GM23338 (cell line): ENCODE results near the gene JAZF1. TPM values are rescaled to one million over a fixed set of nuclear protein-coding genes. Genes with fewer than 3 reads are reported as not detected.

Source experiments
- ATAC-seq: fragments of 200-7000 bp; cut with Tn5 transposase; 3 replicates; pipeline ENCODE4 v1.9.1; 2020
- DNase-seq: peaks from one replicate; pipeline ENCODE4 v3.0.0-alpha.2; 2015; ENCODE audit warnings: low spot score
- H2AFZ ChIP-seq: fragments of 200-600 bp; sonication (generic); 2 replicates; pipeline ENCODE4 v1.8.0; 2016; ENCODE audit warnings: antibody characterized with exemption, mild to moderate bottlenecking, moderate library complexity
- H3F3A ChIP-seq: fragments of 200-600 bp; sonication (generic); replicated peaks from 2 replicates; pipeline ENCODE4 v1.8.0; 2017; ENCODE audit warnings: antibody characterized with exemption, mixed run types, low read depth
- H3K27ac ChIP-seq: fragments of 200-600 bp; sonication (generic); 2 replicates; pipeline ENCODE4 v1.6.1; 2016; ENCODE audit warnings: low read depth
- H3K27me3 ChIP-seq: fragments of 200-600 bp; sonication (generic); 2 replicates; pipeline ENCODE4 v1.8.0; 2016; ENCODE audit warnings: mild to moderate bottlenecking, mixed run types, moderate library complexity; ENCODE audit not compliant: insufficient read depth
- H3K36me3 ChIP-seq: fragments of 200-600 bp; sonication (generic); 2 replicates; pipeline ENCODE4 v1.8.0; 2016; ENCODE audit warnings: mild to moderate bottlenecking; ENCODE audit not compliant: insufficient read depth
- H3K4me1 ChIP-seq: fragments of 200-600 bp; sonication (generic); 2 replicates; pipeline ENCODE4 v1.8.0; 2016; ENCODE audit warnings: mild to moderate bottlenecking, moderate library complexity; ENCODE audit not compliant: insufficient read depth
- H3K4me2 ChIP-seq: fragments of 200-600 bp; sonication (generic); 2 replicates; pipeline ENCODE4 v1.7.1; 2017; ENCODE audit warnings: mixed run types
- H3K4me3 ChIP-seq: fragments of 200-600 bp; sonication (generic); 2 replicates; pipeline ENCODE4 v1.6.1; 2016; ENCODE audit warnings: mixed run types
- H3K79me2 ChIP-seq: fragments of 200-600 bp; sonication (generic); replicated peaks from 2 replicates; pipeline ENCODE4 v1.8.0; 2017; ENCODE audit warnings: mild to moderate bottlenecking; ENCODE audit not compliant: insufficient read depth
- H3K9me2 ChIP-seq: fragments of 200-600 bp; sonication (generic); 2 replicates; pipeline ENCODE4 v1.8.0; 2017; ENCODE audit not compliant: insufficient read depth
- H4K20me1 ChIP-seq: fragments of 200-600 bp; sonication (generic); replicated peaks from 2 replicates; pipeline ENCODE4 v1.8.0; 2017; ENCODE audit warnings: mild to moderate bottlenecking; ENCODE audit not compliant: insufficient read depth
- H3K27ac Mint-ChIP-seq: 2 replicates; pipeline ENCODE4 v1.8.0; 2020; ENCODE audit warnings: inconsistent platforms, mild to moderate bottlenecking, moderate library complexity, mixed read lengths
- H3K27me3 Mint-ChIP-seq: 3 replicates; pipeline ENCODE4 v1.8.0; 2022; ENCODE audit warnings: low read depth, mild to moderate bottlenecking, moderate library complexity, mixed read lengths, inconsistent platforms; ENCODE audit not compliant: insufficient read depth, poor library complexity
- H3K36me3 Mint-ChIP-seq: 3 replicates; pipeline ENCODE4 v1.8.0; 2021; ENCODE audit warnings: low read depth, mild to moderate bottlenecking, inconsistent platforms, moderate library complexity, mixed read lengths
- H3K4me1 Mint-ChIP-seq: 3 replicates; pipeline ENCODE4 v1.8.0; 2020; ENCODE audit warnings: mild to moderate bottlenecking, inconsistent platforms, mixed read lengths
- H3K4me3 Mint-ChIP-seq: 3 replicates; pipeline ENCODE4 v1.8.0; 2021; ENCODE audit warnings: moderate library complexity, mild to moderate bottlenecking, inconsistent platforms, mixed read lengths
- H3K9me3 Mint-ChIP-seq: 3 replicates; pipeline ENCODE4 v1.8.0; 2020; ENCODE audit warnings: moderate library complexity, mild to moderate bottlenecking, inconsistent platforms, mixed read lengths
- CREB1 ChIP-seq: fragments of 250-450 bp; sonication (Bioruptor Pico); IDR thresholded peaks from 2 replicates; pipeline ENCODE4 v1.5.0; 2020; ENCODE audit warnings: low read depth, mild to moderate bottlenecking, moderate library complexity
- ETS1 ChIP-seq: IDR thresholded peaks from 2 replicates; pipeline ENCODE4 v1.6.1; 2016; ENCODE audit warnings: antibody characterized with exemption
- EZH2 ChIP-seq: fragments of 200-600 bp; sonication (generic); IDR thresholded peaks from one replicate; pipeline ENCODE4 v1.8.0; 2017; ENCODE audit warnings: antibody characterized with exemption, mild to moderate bottlenecking, low read depth; ENCODE audit not compliant: unreplicated experiment
- EZH2phosphoT487 ChIP-seq: fragments of 200-600 bp; sonication (generic); IDR thresholded peaks from one replicate; pipeline ENCODE4 v1.8.1; 2018; ENCODE audit warnings: antibody characterized with exemption; ENCODE audit not compliant: unreplicated experiment
- JUNB ChIP-seq: IDR thresholded peaks from one replicate; pipeline ENCODE4 v1.6.1; 2016; ENCODE audit warnings: antibody characterized with exemption; ENCODE audit not compliant: unreplicated experiment
- NANOG ChIP-seq: IDR thresholded peaks from 2 replicates; pipeline ENCODE4 v1.6.1; 2016; ENCODE audit warnings: antibody characterized with exemption, borderline replicate concordance
- POLR2AphosphoS5 ChIP-seq: IDR thresholded peaks from 2 replicates; pipeline ENCODE4 v1.6.1; 2016; ENCODE audit warnings: antibody characterized with exemption, low read depth
- STAT1 ChIP-seq: IDR thresholded peaks from one replicate; pipeline ENCODE4 v1.6.1; 2016; ENCODE audit warnings: antibody characterized with exemption; ENCODE audit not compliant: unreplicated experiment
- ZNF114 ChIP-seq: fragments of 250-450 bp; sonication (Bioruptor Pico); IDR thresholded peaks from 2 replicates; pipeline ENCODE4 v1.5.0; 2020; ENCODE audit warnings: mild to moderate bottlenecking, moderate library complexity
- ZNF331 ChIP-seq: fragments of 250-450 bp; sonication (Bioruptor Pico); IDR thresholded peaks from 2 replicates; pipeline ENCODE4 v1.5.0; 2020; ENCODE audit warnings: low read depth, mild to moderate bottlenecking, moderate library complexity
- ZNF462 ChIP-seq: fragments of 250-450 bp; sonication (Bioruptor Pico); IDR thresholded peaks from 2 replicates; pipeline ENCODE4 v1.5.0; 2020; ENCODE audit warnings: mild to moderate bottlenecking, moderate library complexity
- polyA plus RNA-seq: library from polyadenylated mRNA; unstranded; fragments of >200 nt; fragmentation: Nextera tagmentation; extraction: Ambion mirVana; gene quantifications from 2 replicates; pipeline ENCODE4 v1.2.1, GENCODE V29; 2016
- total RNA-seq: library from RNA; depleted of rRNA; stranded (reverse); fragments of >200 nt; shearing (Covaris generic); gene quantifications from 2 replicates; pipeline ENCODE4 v1.2.3, GENCODE V29; 2014
- TF ChIP-seq, protein P1 (sequence below): IDR thresholded peaks from one replicate; pipeline ENCODE4 v1.6.1; 2018; ENCODE audit warnings: antibody characterized with exemption; ENCODE audit not compliant: unreplicated experiment
- TF ChIP-seq, protein P2 (sequence below), 2 experiments: fragments of 200-600 bp in 1 of 2; sonication (generic) in 1 of 2; conservative IDR thresholded peaks; 2 replicates each; pipeline versions ENCODE4 v1.5.1 to v1.6.1; 2016 to 2017; ENCODE audit warnings: antibody characterized with exemption in 2 of 2, low read depth in 2 of 2, mild to moderate bottlenecking in 2 of 2, moderate library complexity in 1 of 2

JAZF1 gene
- total and polyA plus RNA-seq, 2 experiments from 2014 or later = 12.2 to 22.2 TPM

DNA sequence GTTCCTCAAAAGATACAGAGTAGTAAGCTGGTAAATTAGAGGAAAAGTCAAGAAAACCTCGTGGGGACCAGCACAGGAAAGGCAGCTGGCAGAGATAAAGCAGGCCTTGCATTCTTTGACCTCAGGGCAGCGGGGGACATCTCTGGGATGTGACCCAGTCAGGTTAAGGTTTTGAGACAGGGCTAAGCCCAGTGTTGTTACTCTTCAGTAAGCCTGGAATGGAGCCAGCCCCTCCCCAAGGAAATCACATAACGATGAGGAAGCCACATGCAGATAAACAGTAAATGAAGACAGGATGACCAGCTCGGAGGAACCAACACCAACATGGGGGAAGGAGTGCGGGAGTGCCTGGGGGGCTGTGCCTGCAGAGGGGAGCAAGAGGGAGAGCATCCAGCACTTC is 99.6 kb downstream of the JAZF1 start:
- TF ChIP-seq EZH2phosphoT487 = no peak
- TF ChIP-seq ZNF462 (CRISPR knock-in tag) = no peak
- no peak for TF ChIP-seq JUNB
- no peak for TF ChIP-seq POLR2AphosphoS5
- TF ChIP-seq CREB1 = no peak
- no peak for TF ChIP-seq STAT1
- TF ChIP-seq ZNF331 (CRISPR knock-in tag) = no peak
- TF ChIP-seq EZH2 = no peak
- TF ChIP-seq, protein P1, sequence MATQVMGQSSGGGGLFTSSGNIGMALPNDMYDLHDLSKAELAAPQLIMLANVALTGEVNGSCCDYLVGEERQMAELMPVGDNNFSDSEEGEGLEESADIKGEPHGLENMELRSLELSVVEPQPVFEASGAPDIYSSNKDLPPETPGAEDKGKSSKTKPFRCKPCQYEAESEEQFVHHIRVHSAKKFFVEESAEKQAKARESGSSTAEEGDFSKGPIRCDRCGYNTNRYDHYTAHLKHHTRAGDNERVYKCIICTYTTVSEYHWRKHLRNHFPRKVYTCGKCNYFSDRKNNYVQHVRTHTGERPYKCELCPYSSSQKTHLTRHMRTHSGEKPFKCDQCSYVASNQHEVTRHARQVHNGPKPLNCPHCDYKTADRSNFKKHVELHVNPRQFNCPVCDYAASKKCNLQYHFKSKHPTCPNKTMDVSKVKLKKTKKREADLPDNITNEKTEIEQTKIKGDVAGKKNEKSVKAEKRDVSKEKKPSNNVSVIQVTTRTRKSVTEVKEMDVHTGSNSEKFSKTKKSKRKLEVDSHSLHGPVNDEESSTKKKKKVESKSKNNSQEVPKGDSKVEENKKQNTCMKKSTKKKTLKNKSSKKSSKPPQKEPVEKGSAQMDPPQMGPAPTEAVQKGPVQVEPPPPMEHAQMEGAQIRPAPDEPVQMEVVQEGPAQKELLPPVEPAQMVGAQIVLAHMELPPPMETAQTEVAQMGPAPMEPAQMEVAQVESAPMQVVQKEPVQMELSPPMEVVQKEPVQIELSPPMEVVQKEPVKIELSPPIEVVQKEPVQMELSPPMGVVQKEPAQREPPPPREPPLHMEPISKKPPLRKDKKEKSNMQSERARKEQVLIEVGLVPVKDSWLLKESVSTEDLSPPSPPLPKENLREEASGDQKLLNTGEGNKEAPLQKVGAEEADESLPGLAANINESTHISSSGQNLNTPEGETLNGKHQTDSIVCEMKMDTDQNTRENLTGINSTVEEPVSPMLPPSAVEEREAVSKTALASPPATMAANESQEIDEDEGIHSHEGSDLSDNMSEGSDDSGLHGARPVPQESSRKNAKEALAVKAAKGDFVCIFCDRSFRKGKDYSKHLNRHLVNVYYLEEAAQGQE = no peak
- TF ChIP-seq NANOG = no peak
- TF ChIP-seq ZNF114 (CRISPR knock-in tag) = no peak
- TF ChIP-seq ETS1 = no peak
- TF ChIP-seq, protein P2, sequence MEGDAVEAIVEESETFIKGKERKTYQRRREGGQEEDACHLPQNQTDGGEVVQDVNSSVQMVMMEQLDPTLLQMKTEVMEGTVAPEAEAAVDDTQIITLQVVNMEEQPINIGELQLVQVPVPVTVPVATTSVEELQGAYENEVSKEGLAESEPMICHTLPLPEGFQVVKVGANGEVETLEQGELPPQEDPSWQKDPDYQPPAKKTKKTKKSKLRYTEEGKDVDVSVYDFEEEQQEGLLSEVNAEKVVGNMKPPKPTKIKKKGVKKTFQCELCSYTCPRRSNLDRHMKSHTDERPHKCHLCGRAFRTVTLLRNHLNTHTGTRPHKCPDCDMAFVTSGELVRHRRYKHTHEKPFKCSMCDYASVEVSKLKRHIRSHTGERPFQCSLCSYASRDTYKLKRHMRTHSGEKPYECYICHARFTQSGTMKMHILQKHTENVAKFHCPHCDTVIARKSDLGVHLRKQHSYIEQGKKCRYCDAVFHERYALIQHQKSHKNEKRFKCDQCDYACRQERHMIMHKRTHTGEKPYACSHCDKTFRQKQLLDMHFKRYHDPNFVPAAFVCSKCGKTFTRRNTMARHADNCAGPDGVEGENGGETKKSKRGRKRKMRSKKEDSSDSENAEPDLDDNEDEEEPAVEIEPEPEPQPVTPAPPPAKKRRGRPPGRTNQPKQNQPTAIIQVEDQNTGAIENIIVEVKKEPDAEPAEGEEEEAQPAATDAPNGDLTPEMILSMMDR (conservative IDR thresholded peaks at IDR 0.05; ENCODE audit: low read depth in 2 of 2) = no peak
- Histone ChIP-seq H3K4me3 (no peak overlapping the region), H2AFZ (no peak overlapping the region), H3K27me3 (no peaks in the 10 kb centered on the region), H4K20me1 (peaks cover 3% of the 10 kb centered on the region; the same call in 1 of the 2 replicates), H3K4me1 (peaks cover 10% of the 10 kb centered on the region; the same call in 1 of the 2 replicates), H3K79me2 (peaks cover 23% of the 10 kb centered on the region), H3F3A (no peaks in the 10 kb centered on the region), H3K27ac (no peak overlapping the region), H3K36me3 (no peaks in the 10 kb centered on the region), H3K4me2 (no peak overlapping the region), H3K9me2 (no peaks in the 10 kb centered on the region)
- DNase-seq (peak; percentile 29), ATAC-seq (peak; percentile 50)
- peaks cover 9% of the 10 kb centered on the region for H3K4me1 Mint-ChIP-seq
- H3K27ac Mint-ChIP-seq = no peak overlapping the region
- no peaks in the 10 kb centered on the region for H3K27me3 Mint-ChIP-seq
- H3K36me3 Mint-ChIP-seq = no peaks in the 10 kb centered on the region
- H3K4me3 Mint-ChIP-seq = no peak overlapping the region
- no peaks in the 10 kb centered on the region for H3K9me3 Mint-ChIP-seq
